ENCODE data around the gene EXOC3L1. TPM values are rescaled to one million over a fixed set of nuclear protein-coding genes. Genes with fewer than 3 reads are reported as not detected.

The EXOC3L1 gene
- total RNA-seq, 1 donor from 2014 or later, result not detected

DNA sequence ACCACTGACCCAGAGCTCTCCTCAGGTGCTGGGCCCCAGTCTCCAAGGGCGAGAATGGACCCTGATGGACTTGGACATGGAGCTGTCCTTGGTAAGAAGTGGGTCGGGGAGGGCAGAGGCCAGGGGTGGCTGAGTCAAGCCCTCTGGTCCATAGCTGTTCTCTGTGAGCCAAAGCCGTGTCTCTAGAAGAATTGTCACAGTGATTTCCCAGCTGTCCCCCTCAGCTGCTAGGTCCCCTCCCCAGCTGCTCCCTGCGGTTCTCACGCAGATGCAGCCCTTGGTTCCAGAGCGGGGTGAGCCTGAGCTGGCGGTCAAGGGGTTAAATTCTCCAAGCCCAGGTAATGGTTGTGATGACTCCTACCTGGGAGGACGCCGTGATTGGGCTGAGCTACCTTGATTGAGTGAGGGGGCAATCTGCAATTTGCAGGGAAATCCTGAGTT lies 20.9 kb downstream of the EXOC3L1 start:
- H3K4me1 Mint-ChIP-seq, result peaks cover 23% of the 10 kb centered on the region
- no peak overlapping the region for H2AFZ ChIP-seq (replicated peaks)
- H3K4me1 ChIP-seq, result peaks cover 11% of the 10 kb centered on the region
- peaks cover 36% of the 10 kb centered on the region for H4K20me1 ChIP-seq (ENCODE audit: low read depth)
- no peak overlapping the region for H3K27ac Mint-ChIP-seq
- H3K9me3 ChIP-seq (ENCODE audit: low read depth), result no peaks in the 10 kb centered on the region
- no peak overlapping the region for H3K9ac ChIP-seq
- no peaks in the 10 kb centered on the region for H3K36me3 Mint-ChIP-seq
- H3K4me2 ChIP-seq, result no peak overlapping the region
- no peaks in the 10 kb centered on the region for H3K79me2 ChIP-seq (ENCODE audit: low read depth)
- H3K27me3 ChIP-seq, result peaks cover 100% of the 10 kb centered on the region
- TF ChIP-seq EZH2 (IDR thresholded peaks at IDR 0.05) (no peak), EZH2phosphoT487 (IDR thresholded peaks at IDR 0.05) (no peak)
- TF ChIP-seq, protein P1, sequence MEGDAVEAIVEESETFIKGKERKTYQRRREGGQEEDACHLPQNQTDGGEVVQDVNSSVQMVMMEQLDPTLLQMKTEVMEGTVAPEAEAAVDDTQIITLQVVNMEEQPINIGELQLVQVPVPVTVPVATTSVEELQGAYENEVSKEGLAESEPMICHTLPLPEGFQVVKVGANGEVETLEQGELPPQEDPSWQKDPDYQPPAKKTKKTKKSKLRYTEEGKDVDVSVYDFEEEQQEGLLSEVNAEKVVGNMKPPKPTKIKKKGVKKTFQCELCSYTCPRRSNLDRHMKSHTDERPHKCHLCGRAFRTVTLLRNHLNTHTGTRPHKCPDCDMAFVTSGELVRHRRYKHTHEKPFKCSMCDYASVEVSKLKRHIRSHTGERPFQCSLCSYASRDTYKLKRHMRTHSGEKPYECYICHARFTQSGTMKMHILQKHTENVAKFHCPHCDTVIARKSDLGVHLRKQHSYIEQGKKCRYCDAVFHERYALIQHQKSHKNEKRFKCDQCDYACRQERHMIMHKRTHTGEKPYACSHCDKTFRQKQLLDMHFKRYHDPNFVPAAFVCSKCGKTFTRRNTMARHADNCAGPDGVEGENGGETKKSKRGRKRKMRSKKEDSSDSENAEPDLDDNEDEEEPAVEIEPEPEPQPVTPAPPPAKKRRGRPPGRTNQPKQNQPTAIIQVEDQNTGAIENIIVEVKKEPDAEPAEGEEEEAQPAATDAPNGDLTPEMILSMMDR (IDR thresholded peaks at IDR 0.05), result no peak
- no peak for DNase-seq (ENCODE audit: low spot score)
- peaks cover 30% of the 10 kb centered on the region for H3F3A ChIP-seq (ENCODE audit: low read depth)
- no peak overlapping the region for H3K4me3 ChIP-seq
- H3K27me3 Mint-ChIP-seq (ENCODE audit: insufficient read depth, low read depth), result peaks cover 76% of the 10 kb centered on the region
- no peaks in the 10 kb centered on the region for H3K9me3 Mint-ChIP-seq
- no peak overlapping the region for H3K27ac ChIP-seq
- H3K36me3 ChIP-seq, result no peaks in the 10 kb centered on the region
- H3K4me3 Mint-ChIP-seq, result peak overlapping the region; percentile 27

DNA sequence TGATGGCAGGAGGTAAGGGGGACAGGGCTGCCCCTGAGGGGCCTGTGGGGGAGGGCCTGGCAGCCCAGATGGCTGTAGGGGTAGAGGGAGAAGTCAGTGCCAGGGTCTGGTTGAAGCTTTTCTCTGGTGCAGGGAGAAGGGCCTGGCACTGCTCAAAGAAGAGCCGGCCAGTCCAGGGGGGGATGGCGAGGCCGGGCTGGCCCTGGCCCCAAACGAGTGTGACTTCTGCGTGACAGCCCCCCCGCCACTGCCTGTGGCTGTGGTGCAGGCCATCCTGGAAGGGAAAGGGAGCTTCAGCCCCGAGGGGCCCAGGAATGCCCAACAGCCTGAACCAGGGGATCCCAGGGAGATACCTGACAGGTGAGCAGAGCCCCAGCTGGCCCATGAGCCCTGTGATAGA lies 22.3 kb downstream of the EXOC3L1 start:
- Mint-ChIP-seq H3K36me3 (no peaks in the 10 kb centered on the region), H3K9me3 (no peaks in the 10 kb centered on the region), H3K4me1 (peaks cover 12% of the 10 kb centered on the region), H3K4me3 (no peak overlapping the region), H3K27ac (no peak overlapping the region), H3K27me3 (ENCODE audit: insufficient read depth, low read depth) (peaks cover 67% of the 10 kb centered on the region)
- Histone ChIP-seq H3K9ac (no peak overlapping the region), H3K36me3 (no peaks in the 10 kb centered on the region), H3F3A (ENCODE audit: low read depth) (peaks cover 24% of the 10 kb centered on the region), H3K27me3 (peaks cover 100% of the 10 kb centered on the region), H3K4me1 (peaks cover 7% of the 10 kb centered on the region), H3K79me2 (ENCODE audit: low read depth) (no peaks in the 10 kb centered on the region), H3K4me3 (no peak overlapping the region), H3K27ac (no peak overlapping the region), H2AFZ (replicated peaks) (no peak overlapping the region), H4K20me1 (ENCODE audit: low read depth) (peaks cover 30% of the 10 kb centered on the region), H3K9me3 (ENCODE audit: low read depth) (no peaks in the 10 kb centered on the region), H3K4me2 (no peak overlapping the region)
- no peak for TF ChIP-seq EZH2phosphoT487 (IDR thresholded peaks at IDR 0.05)
- TF ChIP-seq, protein P1 (IDR thresholded peaks at IDR 0.05), result no peak
- no peak for TF ChIP-seq EZH2 (IDR thresholded peaks at IDR 0.05)
- no peak for DNase-seq (ENCODE audit: low spot score)

DNA sequence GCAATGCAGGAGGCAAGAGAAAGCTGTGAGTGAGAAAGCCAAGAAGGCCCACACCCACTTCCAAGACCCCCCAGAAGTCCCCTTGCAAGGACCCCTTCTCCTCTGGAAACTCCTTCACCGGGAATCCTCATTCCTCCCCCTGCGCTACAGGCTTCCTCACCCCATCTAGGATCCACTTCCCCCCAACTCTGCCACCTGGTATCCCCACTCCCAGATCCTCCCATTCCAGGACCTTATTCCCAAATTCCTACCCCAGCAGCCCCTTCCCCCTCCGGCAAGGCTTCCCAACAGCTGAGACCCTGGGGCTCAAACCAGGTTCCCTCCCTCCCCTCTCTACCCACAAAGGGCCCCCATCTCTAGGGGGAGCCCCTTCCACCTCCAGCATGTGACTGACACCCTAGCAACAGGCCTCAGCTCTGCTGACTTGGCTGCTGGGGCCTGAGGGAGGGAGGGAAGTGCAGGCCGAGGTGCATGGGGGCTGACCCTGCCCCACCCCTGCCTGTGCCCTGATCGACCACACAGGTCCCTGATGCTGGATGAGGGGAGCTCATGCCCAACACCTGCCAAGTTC lies 23.3 kb downstream of the EXOC3L1 start:
- Histone ChIP-seq H3K27me3 (peaks cover 100% of the 10 kb centered on the region), H3K9ac (no peak overlapping the region), H3K4me2 (no peak overlapping the region), H3K36me3 (no peaks in the 10 kb centered on the region), H3F3A (ENCODE audit: low read depth) (peaks cover 27% of the 10 kb centered on the region), H3K4me3 (no peak overlapping the region), H2AFZ (replicated peaks) (no peak overlapping the region), H3K4me1 (peaks cover 7% of the 10 kb centered on the region), H4K20me1 (ENCODE audit: low read depth) (peaks cover 39% of the 10 kb centered on the region), H3K79me2 (ENCODE audit: low read depth) (no peaks in the 10 kb centered on the region), H3K9me3 (ENCODE audit: low read depth) (no peaks in the 10 kb centered on the region), H3K27ac (no peak overlapping the region)
- no peaks in the 10 kb centered on the region for H3K36me3 Mint-ChIP-seq
- no peaks in the 10 kb centered on the region for H3K9me3 Mint-ChIP-seq
- TF ChIP-seq, protein P1 (IDR thresholded peaks at IDR 0.05), result no peak
- TF ChIP-seq EZH2phosphoT487 (IDR thresholded peaks at IDR 0.05), result no peak
- TF ChIP-seq EZH2 (IDR thresholded peaks at IDR 0.05), result no peak
- peaks cover 68% of the 10 kb centered on the region for H3K27me3 Mint-ChIP-seq (ENCODE audit: insufficient read depth, low read depth)
- DNase-seq (ENCODE audit: low spot score), result no peak
- H3K27ac Mint-ChIP-seq, result no peak overlapping the region
- H3K4me3 Mint-ChIP-seq, result peak overlapping the region; percentile 21
- peaks cover 12% of the 10 kb centered on the region for H3K4me1 Mint-ChIP-seq

All from neural progenitor cell (in vitro differentiated cells).